Fibroblast of pulmonary artery (primary cell): ENCODE measurements around the gene KCNH2.

Experiments
- DNase-seq: peaks from one replicate; pipeline ENCODE4 v3.0.0-alpha.2; 2010; ENCODE audit warnings: low read depth
- H3K4me3 ChIP-seq: replicated peaks from 2 replicates; pipeline ENCODE4 v1.5.1; 2011; ENCODE audit warnings: low read depth, mild to moderate bottlenecking, control low read depth, low read length, moderate library complexity
- TF ChIP-seq, protein P1 (sequence below): IDR thresholded peaks from 2 replicates; pipeline ENCODE4 v1.5.1; 2011; ENCODE audit warnings: mild to moderate bottlenecking, control low read depth, low read length, inconsistent platforms; ENCODE audit errors: missing control alignments

KCNH2 gene

DNA sequence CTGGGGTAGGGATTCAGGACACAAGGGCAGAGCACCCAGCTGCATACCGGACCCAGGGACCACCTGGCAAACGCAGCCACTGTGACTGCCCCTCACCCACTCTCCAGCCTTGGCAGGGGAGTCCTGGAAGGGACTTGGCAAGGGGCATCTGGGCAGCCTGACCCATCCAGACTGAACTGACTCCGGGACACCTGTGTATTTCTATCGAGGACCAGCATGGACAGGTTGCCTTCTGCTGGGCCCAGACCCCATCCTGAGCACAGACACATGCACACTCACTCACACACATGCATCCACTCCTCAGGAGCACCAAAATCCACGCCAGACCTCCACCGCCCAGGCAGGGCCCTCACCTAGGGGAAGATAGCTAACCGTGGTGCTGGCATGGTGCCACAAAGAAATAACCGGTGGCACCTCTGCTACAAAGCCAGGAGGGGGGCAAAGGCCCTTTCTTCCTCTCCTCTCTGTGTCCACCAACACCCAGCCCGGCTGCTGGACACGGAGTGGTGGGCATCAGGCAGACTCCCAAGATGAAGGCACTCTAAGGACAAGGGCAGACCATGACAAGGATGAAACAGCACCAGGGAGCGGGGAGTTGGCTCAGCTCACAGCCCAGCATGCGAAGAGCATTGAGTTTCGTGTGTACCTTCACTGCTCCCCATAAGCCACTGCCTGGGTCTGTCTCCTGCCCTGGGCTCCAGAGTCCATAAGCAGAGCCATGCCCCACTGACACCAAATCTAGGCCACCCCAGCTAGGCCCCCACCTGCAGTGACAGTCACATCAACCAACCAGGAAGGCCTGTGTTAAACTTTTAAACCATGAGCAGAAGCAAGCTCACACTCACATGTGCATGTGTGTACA lies 35.3 kb downstream of the KCNH2 start:
- TF ChIP-seq, protein P1, sequence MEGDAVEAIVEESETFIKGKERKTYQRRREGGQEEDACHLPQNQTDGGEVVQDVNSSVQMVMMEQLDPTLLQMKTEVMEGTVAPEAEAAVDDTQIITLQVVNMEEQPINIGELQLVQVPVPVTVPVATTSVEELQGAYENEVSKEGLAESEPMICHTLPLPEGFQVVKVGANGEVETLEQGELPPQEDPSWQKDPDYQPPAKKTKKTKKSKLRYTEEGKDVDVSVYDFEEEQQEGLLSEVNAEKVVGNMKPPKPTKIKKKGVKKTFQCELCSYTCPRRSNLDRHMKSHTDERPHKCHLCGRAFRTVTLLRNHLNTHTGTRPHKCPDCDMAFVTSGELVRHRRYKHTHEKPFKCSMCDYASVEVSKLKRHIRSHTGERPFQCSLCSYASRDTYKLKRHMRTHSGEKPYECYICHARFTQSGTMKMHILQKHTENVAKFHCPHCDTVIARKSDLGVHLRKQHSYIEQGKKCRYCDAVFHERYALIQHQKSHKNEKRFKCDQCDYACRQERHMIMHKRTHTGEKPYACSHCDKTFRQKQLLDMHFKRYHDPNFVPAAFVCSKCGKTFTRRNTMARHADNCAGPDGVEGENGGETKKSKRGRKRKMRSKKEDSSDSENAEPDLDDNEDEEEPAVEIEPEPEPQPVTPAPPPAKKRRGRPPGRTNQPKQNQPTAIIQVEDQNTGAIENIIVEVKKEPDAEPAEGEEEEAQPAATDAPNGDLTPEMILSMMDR = no peak
- no peak overlapping the region for H3K4me3 ChIP-seq
- DNase-seq = no peak

DNA sequence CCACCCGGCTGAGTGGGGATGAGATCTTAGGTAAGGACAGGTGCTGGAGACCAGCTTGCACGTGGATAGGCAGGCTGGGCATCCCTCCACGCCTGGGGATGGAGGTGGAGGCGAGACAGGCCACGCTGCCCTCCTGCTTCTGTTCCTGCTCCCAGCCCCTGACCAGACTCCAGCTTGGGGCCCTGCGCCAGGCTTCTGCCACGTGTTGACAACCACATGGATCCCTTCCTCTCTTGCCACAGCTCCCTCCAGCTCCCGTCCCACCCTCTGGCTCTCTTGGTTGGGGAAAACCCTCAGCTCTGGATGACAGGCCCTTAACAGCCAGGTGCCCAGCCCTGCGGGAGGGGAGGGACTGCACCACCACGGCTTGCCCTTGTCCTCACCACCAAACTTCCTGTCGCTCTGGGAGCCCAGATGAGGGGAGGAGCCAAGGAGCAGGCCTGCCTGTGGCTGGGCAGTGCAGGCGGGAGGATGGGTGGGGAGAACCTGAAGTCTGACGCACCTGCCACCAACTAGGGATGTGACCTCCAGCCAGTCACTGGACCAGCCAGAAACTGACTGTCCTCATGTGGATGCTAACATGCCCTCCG lies 36.0 kb downstream of the KCNH2 start:
- no peak for DNase-seq
- no peak overlapping the region for H3K4me3 ChIP-seq
- TF ChIP-seq, protein P1 = no peak

DNA sequence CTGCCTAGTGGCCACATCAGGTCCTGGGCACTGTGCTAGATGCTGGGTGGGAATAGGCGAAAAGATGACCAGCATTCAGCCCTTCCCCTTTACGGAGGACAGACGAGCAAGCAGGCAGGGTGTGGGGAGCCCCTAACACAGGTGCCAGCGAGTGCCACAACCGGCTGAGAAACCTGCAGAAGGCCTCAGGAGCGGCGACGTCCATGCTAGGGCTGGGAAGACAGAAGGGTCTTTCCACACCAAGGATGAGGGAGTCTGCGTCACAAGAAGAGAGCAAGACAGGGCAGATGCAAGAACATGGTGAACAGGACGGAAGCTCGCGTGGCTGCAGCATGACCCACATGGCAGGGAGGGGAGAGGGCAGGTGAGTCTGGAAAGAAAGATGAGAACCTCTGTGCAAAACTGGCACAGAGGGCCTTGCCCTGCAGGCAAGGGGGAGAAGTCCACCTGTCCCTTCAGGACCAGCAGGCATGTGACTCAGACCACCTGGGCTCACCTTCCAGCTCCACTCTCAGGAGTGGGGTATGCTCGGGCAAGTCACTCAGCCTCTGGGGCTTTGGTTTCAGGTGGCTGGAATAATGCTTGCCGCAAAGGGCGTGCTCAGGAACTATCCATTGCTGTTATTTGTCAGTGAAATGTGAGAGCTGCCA lies 36.6 kb downstream of the KCNH2 start:
- no peak for DNase-seq
- TF ChIP-seq, protein P1 = no peak
- no peak overlapping the region for H3K4me3 ChIP-seq

DNA sequence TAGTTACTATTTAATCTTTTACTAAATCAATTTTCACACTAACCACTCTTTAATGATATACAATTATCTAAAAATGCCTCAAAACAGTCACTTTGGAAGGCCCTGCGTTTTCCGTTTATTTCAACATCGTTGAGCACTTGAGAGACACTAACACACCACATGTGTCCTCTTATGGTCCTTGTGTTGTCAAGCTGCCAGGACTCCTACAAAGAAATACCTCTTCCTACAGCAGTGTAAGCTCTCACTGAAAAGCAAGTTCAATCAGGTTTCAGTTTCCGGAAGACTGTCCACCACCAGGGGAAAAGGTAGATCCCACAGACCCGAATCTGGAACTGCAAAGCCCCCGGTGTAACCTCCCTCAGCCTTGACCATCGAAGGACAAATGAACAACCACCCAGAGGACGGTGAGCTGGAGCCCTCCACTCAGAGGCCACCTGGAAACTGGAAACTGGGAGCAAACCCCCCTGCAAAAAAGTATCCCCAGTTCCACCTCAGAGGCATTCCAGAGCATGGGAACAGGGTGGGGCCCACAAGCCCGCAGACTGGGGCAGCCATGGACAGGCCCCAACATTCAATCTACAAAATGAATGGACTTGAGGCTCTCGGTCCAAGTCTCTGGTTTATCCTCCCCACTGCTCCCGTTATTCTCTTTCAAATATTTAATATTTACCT lies 37.6 kb downstream of the KCNH2 start:
- H3K4me3 ChIP-seq = no peak overlapping the region
- DNase-seq = no peak
- TF ChIP-seq, protein P1 = no peak

GRCh38 chr7:150939466-150939865 lies 38.7 kb downstream of the KCNH2 start:
- H3K4me3 ChIP-seq = no peak overlapping the region
- DNase-seq = no peak
- TF ChIP-seq, protein P1 = no peak

- TF ChIP-seq, protein P1 = no peak
- no peak for DNase-seq
- H3K4me3 ChIP-seq = no peak overlapping the region
These were observed 39.1 kb downstream of the KCNH2 start for GRCh38 chr7:150939052-150939451.
